D721Med (cell line): ENCODE results near the gene TEC.

Experiments used
- DNase-seq: peaks from one replicate; pipeline ENCODE4 v3.0.0; 2011; ENCODE audit warnings: low spot score; ENCODE audit not compliant: insufficient read length
- FAIRE-seq: peaks from 2 replicates; lab custom pipeline; 2011; peaks lifted over from hg19 to GRCh38; lab: Jason Lieb, UNC
- TF ChIP-seq, protein P1 (sequence below): IDR thresholded peaks from 2 replicates; pipeline ENCODE4 v1.5.1; 2012; ENCODE audit warnings: mild to moderate bottlenecking, control low read depth; ENCODE audit not compliant: insufficient read depth; ENCODE audit errors: missing control alignments

The TEC gene

DNA sequence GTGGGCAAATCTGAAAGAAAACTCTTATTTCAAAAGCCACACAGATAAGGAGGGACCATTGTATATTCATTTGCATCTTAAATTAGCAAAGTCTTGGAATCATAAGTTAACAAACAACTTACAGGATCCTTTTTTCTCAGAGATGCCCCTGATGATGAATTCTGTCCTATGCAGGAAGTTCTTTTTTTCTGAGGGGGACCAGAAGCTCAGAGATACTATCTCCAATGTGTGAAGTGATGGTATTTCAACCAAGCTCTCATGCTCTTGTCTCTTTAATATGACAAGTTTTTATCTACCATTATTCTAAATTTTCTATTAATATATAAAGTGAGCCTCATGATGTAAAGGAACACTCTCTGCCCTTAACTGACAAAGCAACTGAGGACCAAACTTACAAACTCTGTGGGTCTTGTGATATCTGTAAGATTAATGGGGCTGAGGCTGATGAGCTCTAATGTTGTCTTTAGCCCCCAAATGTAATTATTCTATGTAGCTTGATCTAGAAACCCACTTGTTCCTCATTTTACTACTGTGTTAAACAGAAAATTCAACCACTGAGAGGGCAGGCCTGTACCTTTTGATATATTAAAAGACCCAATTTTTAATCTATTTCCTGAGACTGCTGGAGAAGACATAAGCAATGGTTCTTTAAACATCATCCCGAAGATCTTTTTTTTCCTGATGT is 27.0 kb downstream of the TEC start:
- FAIRE-seq (no peak), DNase-seq (no peak)
- TF ChIP-seq, protein P1, sequence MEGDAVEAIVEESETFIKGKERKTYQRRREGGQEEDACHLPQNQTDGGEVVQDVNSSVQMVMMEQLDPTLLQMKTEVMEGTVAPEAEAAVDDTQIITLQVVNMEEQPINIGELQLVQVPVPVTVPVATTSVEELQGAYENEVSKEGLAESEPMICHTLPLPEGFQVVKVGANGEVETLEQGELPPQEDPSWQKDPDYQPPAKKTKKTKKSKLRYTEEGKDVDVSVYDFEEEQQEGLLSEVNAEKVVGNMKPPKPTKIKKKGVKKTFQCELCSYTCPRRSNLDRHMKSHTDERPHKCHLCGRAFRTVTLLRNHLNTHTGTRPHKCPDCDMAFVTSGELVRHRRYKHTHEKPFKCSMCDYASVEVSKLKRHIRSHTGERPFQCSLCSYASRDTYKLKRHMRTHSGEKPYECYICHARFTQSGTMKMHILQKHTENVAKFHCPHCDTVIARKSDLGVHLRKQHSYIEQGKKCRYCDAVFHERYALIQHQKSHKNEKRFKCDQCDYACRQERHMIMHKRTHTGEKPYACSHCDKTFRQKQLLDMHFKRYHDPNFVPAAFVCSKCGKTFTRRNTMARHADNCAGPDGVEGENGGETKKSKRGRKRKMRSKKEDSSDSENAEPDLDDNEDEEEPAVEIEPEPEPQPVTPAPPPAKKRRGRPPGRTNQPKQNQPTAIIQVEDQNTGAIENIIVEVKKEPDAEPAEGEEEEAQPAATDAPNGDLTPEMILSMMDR: no peak

DNA sequence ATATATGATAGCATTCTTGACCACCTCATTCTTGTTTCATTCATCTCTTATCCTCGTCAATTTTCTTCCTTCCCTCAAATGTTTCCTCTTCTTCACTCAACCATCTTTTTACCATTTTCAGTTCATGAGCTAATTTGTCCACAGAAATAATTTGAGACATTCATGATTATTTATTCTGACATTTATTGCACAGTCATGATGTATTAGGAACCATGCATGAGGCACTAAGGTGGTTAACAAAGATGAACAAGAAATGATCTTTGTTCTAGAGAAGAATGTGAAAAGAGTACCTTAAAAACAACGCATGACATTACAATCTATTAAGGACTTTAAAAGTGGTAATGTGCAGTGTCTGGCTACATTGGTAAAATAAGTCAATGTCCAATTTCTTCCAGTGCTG is 27.9 kb downstream of the TEC start:
- DNase-seq (no peak), FAIRE-seq (no peak)
- TF ChIP-seq, protein P1: no peak

DNA sequence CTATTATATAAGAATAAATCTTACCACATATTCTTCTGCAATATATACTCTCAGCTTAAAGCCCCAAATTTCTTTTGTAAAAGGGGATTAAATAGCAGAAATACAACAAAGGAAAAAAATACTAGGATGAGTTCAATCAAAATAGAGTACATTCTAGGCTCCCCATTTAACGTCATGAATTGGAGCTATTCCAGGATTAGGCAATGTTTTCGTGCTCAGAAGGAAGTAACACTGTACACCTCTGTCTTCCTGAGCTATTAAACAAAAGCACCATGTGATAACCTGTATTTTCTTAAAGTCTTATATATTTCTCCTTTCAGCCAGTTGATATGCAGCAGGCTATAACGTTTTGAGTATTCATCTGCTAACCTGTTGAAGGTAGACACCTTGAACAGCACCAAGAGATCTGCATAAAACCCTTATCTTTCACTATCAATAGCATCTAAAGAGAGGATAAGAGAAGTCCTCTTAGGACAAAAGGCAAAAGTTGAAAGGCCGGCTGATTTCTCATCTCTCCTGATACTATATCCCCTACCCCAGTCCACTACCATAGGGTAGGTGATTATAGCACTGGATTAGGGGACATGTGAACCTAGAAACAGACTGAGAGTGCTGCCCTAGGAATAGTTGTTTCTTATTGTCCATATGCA is 31.5 kb downstream of the TEC start:
- no peak for FAIRE-seq
- no peak for DNase-seq
- TF ChIP-seq, protein P1: no peak

DNA sequence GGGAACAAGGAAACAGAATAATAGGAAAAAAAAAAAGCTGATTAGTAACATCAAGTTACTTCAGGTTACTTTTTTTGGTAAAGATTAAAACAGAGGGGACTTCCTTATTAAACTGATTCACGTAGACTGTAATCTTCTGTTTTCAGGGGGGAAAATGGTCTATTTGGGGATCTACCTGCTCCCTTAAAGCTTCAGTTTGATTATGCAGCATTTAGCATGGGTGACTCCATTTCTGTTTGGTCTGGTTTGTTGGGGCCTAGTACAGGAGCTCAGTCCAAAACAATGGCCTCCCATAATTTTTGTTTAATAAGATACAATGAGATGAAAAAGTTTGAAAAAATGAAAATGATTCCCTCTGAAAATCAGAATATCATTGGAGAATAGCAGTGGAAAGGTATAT is 34.6 kb downstream of the TEC start:
- TF ChIP-seq, protein P1: no peak
- DNase-seq: no peak
- FAIRE-seq: no peak

DNA sequence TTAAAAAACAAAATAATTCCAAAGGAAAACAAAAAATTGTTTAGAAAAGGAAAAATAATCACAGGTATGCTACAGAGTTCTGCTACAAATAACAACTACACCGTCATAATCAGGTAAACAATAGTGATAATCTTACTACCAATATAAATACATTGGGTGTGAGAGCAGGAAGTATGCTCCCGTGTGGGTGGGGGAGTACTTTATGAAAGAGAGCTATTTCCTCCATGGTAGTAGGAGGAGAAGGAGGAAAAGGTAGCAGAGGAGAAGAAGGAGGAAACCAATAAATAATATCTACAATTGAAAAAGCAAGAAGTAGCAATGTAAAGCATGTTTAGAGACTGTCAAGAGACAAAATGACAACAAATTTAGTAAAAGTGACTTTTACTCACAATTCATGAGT is 35.1 kb downstream of the TEC start:
- no peak for FAIRE-seq
- TF ChIP-seq, protein P1: no peak
- no peak for DNase-seq

DNA sequence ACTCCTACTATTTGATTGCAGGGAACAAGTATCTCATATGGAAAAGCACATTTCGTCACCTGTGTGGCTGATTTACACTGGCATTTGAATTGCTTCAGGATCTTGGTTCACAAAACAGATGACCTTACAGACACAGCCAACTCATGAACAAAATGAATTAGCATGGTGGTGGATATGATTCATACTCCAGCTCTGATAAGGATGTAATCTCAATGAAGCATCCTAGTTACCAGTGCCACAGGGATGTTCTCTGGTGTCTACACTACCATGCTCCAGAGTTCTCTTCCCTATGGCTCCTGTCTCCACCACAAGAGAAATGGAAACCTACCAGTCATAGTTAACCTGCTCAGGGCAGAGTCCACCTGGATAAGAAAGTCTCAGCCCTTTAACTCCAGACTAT is 40.7 kb downstream of the TEC start:
- FAIRE-seq: no peak
- TF ChIP-seq, protein P1: no peak
- no peak for DNase-seq

DNA sequence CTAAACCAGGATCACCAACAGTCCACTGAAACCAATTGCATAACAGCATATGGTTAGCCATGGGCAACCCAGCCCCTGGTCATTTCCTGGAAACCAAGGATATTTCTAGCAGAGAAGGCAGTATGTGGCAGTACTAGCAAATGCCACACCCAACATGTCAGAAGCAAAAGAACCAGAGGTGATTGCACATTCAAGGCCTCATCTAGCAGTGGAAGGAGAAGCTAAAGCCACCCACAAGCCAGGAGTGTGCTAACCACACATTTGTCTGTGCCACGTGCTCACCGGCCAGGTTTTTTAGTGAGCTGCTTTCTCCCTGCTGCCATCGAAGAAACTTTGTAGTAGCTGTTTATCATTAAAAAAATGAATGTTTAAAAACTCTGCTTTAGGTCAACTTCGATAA is 42.0 kb downstream of the TEC start:
- FAIRE-seq: no peak
- TF ChIP-seq, protein P1: no peak

More for the DNA sequence above, 42.0 kb downstream of the TEC start:
- no peak for DNase-seq
